GM19397 (cell line): ENCODE results near the gene PPM1F.
"Not testable (repeated sequence)": the region's sequence is repeated elsewhere in the genome, so short reads cannot be mapped to it uniquely, and the experiment has no call there.

Experiments used
- ATAC-seq: cut with Tn5 transposase; IDR thresholded peaks from one replicate; pipeline ENCODE4 v1.9.1; 2021; ENCODE audit warnings: mild to moderate bottlenecking, moderate library complexity; ENCODE audit not compliant: unreplicated experiment

PPM1F gene

GRCh38 chr22:21942407-21943343 is 10.0 kb downstream of the PPM1F start:
- no peak for ATAC-seq

DNA sequence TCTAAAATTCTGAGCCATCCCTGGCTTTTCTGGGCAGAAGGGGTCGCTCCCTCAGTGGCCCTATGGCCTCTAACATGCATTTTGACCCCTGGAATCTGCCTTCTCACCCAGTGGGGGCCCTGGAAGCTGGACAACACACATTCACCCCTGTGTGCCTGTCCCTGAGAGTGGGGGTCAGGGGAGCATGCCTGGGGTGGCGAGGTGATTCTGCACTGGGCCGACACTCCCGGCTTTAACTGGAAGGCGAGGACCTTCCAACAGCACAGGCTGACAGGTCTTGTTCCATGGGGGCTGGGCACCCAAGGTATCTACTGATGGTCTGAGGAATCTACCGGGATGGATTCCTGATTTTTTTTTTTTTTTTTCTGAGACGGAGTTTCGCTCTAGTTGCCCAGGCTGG is 10.7 kb downstream of the PPM1F start:
- no peak for ATAC-seq

- ATAC-seq: no peak
Measured at GRCh38 chr22:21940521-21940920, 12.1 kb downstream of the PPM1F start.

DNA sequence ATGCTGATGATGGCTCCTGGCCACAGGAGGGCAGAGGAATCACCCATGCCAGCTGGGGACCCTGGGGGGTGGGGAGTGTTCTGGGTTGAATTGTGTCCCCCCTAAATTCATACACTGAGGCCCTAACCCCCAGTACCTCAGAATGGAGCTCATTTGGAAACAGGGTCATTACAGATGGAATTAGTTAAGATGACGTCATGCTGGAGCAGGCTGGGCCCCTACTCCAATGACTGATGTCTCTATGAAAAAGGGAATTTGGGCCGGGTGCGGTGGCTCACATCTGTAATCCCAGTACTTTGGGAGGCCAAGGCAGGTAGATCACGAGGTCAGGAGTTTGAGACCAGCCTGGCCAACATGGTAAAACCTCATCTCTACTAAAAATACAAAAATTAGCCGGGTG is 12.7 kb downstream of the PPM1F start:
- ATAC-seq: not testable (repeated sequence)

DNA sequence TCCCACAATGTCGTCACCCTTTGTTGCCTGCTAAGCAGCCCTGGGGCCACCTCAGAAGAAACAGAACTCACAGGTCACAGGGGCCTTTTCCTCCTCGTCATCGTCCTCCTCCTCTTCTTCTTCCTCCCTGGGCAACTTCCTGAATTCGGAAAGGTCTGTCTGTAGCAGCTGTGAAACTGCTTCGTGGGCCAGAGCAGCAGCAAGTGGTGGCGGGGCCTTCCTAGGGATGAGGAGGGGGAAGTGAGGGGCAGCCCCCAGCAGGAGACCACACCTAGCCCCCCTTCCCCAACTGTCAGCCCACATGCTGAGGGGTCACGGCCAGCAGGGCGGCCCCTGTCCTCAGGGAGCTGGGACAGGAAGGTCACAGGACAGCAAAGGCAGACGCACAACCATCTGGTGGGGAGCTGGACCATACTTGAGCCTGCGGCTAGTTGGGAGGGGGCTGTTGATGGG is 13.2 kb downstream of the PPM1F start:
- no peak for ATAC-seq

GRCh38 chr22:21938906-21939305 is 13.7 kb downstream of the PPM1F start:
- ATAC-seq: no peak

GRCh38 chr22:21938071-21938822 is 14.4 kb downstream of the PPM1F start:
- peak; percentile 93 for ATAC-seq

- ATAC-seq: no peak
Measured at GRCh38 chr22:21937821-21938070, 14.9 kb downstream of the PPM1F start.

- no peak for ATAC-seq
Measured at GRCh38 chr22:21937041-21937820, 15.4 kb downstream of the PPM1F start.

- no peak for ATAC-seq
Measured at GRCh38 chr22:21936151-21936775, 16.4 kb downstream of the PPM1F start.

DNA sequence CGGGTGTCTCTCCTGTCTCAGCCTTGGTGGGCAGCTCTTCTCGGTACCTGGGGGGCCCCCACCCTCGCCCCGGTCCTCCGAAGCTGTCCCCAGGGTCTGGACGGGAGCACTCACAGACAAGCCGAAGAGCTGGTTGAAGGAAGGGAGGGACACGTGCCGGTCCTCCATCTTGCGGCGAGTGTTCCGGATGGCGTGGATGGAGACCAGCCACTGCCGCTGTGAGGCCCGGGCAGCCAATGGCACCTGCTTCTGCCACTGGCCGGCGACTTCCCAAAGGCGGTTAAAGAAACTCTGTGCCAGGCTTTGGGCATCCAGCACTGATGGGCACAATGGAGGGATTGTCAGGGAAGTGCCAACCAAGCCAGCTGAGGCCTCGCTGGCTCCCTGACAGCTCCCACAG is 18.7 kb downstream of the PPM1F start:
- no peak for ATAC-seq

DNA sequence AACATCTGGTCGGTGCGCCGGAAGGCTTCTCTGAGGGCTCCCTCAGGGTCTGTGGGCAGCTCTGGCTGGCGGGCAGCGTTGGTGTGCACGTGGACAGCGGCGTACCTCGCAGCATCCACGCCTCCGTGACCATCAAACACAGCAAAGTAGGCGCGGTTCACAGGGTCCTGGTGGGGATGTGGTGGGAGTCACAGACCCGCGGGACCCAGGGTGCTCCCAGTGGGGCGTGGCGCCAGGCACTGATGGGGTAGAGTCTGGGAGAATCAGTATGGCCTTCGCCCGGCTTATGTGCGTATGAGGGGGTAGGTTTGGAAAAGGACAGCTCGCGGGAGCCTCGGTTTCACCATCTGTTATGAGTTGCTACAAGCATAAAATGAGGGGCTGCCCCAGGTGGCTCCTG is 19.2 kb downstream of the PPM1F start:
- ATAC-seq: no peak

DNA sequence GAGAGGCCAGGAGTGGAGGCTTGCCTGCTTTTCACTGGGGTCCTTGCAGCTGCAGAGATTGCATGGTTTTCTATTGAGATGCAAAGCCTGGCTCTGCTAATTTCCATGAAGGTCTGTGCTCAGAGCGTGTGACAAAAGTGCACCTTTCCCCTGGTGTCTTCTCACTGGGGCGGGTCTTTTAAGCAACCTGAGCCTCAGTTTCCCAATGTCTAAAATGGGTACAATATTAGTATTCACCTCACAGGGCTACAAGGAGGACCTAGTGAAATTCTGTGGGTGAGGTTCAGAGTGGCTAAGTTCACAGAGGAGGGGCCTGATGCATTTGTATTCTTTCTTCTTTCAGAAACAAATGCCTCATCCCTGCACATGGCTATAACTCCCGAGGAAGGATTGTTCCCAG is 20.3 kb downstream of the PPM1F start:
- ATAC-seq: no peak

- ATAC-seq: no peak
Measured at GRCh38 chr22:21931056-21931455, 21.6 kb downstream of the PPM1F start.

DNA sequence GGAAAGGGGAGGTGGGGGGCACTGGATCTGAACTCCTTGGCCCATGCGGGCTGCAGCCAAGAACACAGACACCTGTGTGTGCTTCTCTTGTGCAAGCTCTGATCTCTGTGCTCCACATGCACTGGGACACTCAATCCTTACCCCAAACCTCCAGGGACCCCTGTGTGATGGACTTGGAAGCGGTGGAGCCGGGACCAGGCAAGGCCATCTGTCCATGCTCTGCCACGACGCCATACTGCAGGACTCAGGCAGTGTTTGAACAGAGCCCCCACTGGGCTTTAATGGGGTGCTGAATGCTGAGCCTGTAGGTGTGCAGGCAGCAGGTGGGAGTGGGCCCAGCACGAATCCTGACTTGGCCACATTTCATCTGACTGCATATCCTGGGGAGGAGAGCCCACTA is 23.4 kb downstream of the PPM1F start:
- no peak for ATAC-seq

DNA sequence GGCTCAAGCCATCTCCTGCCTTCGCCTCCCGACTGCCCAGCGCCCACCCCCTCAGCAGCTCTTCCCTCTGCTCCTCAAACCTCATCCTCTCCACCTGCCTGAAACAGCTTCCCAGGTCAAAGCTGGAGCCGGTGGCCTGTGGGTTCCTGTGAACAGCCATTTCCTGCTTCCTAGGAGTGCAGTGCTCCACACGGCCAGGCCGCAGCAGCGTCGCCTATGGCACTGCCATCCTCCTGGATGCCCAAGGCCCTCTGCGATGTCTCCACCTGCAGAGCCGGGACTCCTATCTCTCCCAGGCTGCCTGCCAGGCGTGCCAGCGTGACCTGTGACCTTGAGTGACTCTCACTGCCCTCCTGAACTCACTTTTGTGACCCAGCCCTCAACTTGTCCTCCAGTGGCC is 24.6 kb downstream of the PPM1F start:
- ATAC-seq: no peak

GRCh38 chr22:21927174-21927823 is 25.3 kb downstream of the PPM1F start:
- no peak for ATAC-seq

GRCh38 chr22:21926728-21927127 is 25.9 kb downstream of the PPM1F start:
- ATAC-seq: no peak

DNA sequence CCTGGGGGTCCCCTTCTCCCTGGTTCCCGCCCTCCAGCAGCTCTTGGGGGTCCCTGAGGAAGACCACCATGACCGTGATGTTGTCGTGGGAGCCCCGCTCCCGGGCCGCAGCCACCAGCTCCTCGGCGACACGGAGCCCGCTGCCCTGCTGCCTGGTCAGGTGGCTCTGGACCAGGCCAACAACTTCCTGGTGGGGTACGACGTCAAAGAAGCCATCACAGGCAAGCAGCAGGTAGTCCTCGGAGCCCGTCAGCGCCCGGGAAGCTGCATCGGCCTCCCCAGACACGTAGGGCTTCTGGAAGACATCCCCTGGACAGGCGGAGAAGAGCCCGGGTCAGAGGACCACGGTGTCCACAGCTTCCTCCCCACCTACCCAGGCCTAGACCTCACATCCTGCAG is 29.5 kb downstream of the PPM1F start:
- no peak for ATAC-seq

GRCh38 chr22:21922370-21923162 is 30.1 kb downstream of the PPM1F start:
- no peak for ATAC-seq
